HG03558 (cell line): ENCODE results near the gene ARID1B.

ENCODE experiments used
- ATAC-seq: cut with Tn5 transposase; IDR thresholded peaks from one replicate; pipeline ENCODE4 v1.9.1; 2021; ENCODE audit warnings: moderate number of reproducible peaks; ENCODE audit not compliant: unreplicated experiment; ENCODE audit errors: extremely low read depth

ARID1B gene

DNA sequence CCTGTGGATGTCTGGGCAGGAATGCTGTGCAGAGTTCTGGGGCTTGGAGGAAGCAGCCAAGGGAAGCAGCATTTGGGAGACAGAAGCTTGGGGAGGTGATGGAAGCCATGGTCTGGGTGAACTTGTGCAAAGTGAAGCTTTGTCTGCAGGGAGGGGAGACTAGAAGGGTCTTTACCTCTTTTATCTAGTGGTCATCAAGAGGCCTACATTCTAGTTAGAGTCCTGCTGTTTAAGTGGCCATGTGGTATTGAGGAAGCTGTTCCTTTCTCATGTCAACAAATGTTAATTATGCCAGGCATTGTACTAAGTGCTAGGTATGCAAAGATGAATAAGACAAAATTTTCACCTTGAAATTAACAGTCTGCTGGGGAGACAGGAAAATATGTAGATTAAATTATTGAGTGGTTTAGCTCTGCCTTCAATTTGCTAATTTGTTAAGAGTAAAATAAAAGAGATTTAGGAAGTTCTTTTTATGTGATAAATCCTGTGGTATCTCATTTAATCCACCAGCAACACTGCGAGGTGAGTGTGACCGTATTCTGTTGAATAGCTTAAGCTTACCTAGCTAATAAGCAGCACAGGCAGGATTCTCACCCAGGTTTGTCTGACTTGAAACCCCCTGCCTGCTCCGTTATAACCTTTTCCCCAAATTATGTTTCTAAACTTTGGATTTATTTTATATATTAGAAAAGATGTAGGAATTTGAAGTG lies 43.1 kb downstream of the ARID1B start:
- no peak for ATAC-seq

DNA sequence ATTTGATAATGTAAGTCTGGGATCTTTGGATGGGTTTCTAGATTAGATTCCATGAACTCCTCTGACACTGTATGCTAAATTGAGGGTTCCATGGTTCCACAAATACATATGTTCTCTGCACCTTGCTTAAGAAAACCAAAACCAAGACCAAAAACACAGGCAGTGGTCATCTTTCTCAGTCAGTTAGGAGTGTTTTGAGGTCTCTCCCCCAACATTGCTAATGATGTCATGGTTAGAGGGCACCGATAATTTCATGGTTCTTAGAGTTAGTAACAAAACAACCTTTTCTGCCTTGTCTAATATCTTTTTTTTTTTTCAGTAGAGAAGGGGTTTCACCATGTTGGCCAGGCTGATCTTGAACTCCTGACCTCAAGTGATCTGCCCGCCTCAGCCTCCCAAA lies 44.5 kb downstream of the ARID1B start:
- ATAC-seq = no peak

DNA sequence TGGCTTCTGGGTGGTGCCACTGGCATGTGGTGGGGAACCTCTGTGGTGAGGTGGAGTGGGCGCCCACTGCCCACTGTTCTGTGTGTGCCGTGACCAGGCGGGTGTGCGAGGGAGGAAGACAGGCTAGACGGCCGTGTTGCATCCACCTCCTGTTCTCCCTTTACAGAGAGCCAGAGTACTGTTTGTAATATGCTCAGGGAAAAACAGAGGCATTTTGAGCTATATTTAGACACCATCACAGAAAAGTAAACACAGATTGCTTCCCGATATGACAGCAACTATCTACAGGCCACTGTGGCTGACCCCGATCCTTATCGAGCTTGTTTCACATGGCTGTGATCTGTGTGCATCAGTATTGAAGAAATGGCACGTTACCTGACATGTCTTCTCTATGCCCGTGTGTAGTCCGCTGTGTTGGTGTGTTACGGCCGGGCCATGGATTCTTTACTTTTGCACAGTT lies 45.6 kb downstream of the ARID1B start:
- no peak for ATAC-seq

DNA sequence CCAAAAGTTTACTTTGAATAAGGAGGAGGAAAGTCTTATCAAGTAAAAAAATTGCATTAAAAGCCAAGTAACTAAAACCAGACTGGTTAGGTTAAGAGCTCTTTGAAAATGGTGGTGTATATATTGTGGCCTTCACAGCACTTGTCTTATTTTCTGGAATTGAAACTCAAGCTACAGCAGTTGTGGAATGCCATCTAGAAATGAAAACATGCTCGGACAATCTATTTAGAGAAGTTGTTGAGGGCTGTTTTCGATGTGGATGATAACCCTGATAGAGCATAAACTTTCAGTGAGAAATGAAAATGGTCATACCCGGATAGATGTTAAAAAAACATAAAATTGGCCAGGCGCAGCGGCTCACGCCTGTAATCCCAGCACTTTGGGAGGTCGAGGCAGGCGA lies 47.0 kb downstream of the ARID1B start:
- ATAC-seq = no peak

DNA sequence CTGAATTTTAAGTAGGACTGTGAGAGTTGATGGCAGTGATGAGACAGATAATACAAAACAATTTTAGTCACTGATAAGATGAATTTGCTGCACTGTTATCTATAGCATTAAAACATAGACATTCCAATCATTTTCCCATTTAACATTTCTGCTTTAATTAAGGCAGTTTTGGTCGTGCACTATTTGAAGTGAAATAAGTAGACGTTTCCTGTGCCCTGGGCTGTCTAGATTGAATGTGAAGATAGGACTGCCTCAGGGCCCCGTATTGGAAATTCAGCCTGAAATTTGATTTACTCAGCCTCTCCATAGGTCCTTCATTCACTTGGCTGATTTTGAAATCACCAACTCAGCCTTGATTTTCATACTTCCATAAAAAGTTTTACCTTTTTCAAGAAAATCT lies 48.3 kb downstream of the ARID1B start:
- ATAC-seq = no peak

DNA sequence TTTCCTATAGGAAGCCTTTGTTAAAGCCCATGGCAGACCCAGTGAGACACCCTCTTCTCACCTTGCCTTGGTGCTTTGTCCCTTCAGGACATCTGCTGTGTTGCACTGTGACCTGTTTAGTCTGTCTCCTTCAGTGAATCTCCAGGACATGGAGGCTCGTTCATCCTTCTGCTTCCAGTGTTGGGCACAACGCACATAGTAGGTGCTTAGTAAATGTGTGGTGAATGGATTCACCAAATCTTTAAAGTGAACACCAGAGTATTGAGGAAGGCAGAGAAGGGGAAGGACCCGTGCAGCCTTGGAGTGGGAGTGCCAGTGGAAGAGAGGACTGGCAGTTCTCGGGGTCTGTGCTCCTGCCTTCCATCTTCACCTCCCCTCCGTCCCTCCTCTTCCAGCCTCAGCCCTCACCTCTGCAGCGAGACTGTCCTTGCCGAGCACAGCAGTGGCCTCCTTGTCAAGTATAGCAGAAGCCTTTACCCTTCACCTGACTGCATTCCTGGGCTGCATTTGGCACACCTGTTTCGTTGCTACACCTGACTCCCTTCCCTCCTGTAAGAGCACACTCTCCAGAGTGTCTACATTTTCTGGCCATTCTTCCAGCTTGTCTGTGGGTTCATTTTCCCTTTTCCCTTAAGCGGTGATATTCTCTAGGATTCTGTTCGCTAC lies 49.2 kb downstream of the ARID1B start:
- no peak for ATAC-seq

DNA sequence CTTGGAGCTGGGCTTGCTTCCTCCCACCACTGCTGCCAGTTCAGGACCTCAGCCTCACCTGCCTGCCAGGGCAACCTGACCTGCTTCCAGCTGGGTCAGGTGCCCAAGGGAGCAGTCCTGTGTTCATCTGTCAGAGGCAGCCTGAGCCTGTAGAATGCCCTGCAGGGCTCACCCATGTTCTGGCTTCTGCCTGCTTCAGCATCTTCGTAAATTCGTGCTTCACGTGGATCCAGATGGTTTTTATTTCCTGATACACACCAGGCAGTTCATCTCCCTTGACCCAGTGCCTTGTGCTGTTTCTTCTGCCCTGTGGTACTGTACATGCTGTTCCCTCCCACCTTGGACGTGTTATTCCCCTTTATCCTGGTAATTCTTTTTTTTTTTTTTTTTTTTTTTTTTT lies 50.2 kb downstream of the ARID1B start:
- ATAC-seq = no peak

DNA sequence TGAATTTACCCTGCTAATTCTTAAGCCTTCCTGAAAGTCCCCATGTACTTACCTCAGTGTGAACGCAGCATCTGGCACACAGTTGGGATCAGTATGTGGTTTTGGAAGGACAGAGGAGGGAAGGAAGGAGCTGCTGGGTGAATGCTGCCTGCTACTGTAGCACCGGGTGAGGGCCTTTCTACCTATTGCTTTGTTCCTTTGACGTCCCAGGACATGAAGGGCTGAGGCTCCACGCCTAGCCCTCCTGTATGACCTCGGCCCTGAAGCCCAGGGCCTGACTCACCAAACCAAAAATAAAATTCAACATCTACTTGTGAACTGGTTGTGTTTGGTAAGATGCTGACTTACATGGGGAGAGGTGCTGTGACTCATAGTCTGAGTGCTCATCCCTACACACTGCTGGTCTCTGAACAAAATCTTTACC lies 51.1 kb downstream of the ARID1B start:
- ATAC-seq = no peak

DNA sequence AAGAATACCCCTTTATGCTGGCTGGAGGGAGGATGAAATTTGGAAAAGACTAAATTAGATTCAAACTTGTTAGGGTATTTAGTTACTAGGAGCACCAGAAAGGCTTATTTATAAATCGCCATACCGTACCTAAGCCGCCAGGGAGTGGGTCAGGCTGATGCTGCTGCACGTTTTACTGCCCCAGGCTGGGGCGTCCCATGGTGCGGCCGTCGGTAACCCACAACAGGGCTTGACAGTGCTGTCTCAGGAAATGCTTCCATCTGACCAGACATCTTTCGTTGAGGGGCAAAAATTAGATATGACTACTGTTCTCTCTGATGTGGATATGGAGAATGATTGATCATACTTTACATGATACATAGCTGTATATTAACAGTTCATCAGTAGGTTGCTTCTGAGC lies 52.9 kb downstream of the ARID1B start:
- no peak for ATAC-seq

DNA sequence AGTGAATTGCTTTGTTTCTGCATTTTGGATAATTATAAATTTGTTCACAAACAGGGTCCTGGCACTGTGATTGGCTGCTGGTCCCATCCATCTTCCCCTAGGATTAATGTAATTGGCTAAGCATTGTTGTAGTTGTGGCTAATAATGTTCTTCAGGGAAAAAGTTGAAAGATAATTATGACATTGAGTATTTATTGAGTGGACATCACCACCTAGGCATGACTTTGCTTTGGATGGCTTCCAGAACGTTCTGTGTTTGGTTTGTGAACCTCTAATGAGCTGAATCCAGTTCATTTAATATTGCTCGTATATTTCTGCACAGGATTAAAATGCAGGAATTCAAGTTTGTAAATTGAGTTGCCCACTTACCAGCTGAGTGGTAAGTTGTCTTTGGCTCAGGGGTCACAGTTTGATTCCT lies 55.1 kb downstream of the ARID1B start:
- no peak for ATAC-seq

DNA sequence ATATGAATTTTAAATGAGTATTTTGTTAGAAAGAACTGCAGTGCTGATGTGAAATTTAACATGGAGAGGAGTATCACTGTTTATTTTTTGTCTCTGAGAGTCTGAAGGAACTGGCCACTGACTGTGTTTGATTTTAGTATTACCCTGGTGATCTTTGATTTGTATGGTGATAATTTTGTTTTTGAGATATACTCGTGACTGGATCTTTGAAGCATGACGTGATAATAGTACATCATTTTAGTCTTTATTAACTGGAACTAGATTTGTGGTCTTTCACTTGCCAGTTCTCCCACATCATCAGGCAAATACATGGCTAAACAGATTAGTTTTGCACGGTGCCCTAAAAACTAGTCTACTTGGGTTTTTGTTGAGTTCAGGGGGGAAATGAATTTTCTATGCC lies 55.5 kb downstream of the ARID1B start:
- ATAC-seq = no peak

DNA sequence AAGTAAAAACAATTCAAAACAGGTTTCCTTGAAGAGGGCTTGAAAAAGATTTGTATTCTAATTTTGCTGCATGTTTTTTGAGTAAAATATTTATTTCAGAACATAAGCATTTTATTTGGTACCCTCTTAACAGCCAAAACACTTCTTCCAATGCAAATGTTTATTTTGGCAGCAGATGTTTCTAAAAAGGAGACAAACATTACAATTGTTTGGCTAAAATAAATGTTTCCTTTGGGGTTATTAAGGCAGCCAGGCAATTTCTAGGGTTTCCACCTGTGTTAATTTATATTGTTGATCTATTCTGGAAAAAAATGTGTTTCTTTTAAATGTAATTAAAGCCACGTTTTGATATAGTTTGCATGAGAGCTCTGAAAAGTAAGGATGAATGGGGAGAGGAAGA lies 56.6 kb downstream of the ARID1B start:
- ATAC-seq = no peak

DNA sequence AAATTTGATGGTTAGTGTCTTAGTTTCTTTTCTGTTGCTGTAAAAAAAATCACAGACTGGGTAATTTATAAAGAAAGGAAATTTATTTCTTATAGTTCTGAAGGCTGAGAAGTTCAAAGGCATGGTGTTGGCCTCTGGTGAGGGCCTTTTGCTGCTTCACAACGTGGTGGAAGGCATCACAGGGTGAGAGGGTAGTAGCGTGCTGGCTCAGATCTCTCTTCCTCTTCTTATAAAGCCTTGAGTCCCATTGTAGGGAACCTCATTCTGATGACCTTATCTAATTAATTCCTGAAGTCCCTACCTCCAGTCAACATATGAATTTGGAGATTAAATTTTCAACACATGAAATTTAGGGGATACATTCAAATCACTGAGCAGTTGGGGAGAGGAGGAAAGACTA lies 62.0 kb downstream of the ARID1B start:
- ATAC-seq = no peak

DNA sequence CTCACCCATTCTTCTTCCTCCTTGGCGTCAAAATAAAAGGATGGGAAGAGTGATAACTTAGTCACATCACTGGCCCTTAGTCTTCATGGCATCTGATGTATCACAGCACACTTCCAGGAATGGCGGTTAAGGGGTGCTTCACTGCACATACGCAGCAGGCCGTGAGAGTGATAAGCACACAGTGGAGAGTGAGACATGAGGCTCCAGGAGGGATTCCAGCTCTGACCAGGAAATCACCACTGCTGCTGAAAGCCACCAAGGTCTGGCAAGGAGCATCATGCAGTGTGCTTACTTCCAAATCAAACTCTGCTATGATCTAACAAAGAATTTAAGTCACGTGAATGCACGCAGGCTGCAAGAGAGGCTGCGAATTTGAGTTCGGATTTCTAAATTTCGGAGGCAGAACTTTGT lies 62.4 kb downstream of the ARID1B start:
- no peak for ATAC-seq

DNA sequence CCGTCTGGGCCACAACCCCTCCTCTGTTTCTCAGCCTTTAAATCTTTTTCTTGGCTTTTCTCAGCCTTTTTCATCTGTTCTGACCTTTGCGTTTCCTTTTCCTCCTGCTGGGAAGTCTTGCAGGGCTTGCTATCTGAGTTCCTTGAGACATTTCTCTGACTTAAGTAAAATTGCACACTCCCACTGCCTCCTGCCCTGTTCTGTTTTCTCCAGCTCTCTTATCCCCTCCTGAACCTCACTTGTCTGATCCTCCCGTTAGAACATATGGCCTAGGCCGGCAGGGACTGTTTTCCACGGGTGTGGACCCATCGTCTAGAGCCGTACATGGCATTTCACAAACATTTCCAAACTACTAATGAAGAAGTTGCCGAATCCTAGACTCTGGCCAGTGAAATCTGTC lies 63.0 kb downstream of the ARID1B start:
- ATAC-seq = no peak

DNA sequence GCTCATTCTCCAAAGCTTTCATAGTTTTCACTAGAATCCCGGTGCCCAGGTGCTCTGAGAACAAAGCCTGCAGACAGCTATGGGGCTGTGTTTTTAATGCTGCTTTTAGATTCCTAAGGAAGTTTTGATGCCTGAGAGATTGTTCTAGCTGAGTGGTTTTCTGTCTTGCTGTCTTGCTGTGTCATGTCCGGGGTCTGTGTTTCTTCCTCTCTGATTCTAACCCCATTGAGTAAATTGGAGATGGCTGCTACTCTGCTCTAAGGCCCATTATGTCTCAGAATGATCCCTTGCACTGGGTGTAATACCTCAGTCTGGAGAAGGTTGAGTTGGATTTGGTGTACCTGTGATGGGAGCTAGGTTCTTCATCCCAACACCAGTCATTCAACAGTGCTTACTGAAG lies 63.4 kb downstream of the ARID1B start:
- ATAC-seq = no peak

DNA sequence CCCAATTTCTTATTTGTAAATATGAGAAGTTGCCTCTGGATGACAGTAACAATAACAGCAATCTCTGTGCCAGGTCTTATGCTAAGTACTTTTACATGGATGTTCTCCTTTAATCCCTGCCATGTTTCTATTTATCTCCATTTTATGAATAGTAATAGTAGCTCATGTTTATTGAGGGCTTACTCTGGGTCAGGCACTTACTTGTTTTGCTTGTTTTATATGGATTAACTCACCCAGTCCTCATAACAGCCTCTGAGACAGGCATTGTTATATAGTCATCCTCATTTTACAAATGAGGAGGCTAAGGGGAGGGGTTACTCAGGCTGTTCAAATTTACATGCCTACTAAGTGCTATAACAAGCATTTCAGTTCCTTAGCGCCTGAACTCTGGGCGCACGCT lies 64.3 kb downstream of the ARID1B start:
- no peak for ATAC-seq

DNA sequence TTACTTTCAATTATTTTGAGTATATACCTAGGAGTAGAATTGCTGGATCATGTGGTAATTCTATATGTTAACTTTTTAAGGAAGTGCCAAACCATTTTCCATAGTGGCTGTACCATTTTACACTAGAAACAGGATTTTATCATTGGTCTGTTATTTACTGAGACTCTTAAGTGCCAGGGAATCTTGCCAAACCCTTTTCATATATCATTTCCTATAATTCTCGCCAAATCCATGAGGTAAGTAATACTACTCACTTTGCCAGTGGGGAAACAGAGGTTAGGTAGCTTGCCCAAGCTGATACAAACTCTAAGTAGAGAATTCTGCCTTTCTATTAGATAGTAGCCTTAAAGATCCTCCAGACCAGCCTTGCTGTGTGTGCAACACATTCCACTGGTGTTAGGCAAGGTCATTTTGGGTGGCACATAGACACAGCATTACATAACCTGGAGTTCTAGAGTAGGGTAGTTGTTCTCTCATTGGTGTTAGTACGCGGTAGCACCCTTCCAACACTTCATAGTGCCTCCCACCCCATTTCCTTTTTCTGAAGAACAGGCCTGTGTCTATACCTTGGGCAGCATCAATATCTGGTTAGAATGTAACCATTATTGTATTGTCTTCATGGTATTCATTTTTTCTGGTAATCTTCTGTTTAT lies 65.5 kb downstream of the ARID1B start:
- ATAC-seq = no peak

DNA sequence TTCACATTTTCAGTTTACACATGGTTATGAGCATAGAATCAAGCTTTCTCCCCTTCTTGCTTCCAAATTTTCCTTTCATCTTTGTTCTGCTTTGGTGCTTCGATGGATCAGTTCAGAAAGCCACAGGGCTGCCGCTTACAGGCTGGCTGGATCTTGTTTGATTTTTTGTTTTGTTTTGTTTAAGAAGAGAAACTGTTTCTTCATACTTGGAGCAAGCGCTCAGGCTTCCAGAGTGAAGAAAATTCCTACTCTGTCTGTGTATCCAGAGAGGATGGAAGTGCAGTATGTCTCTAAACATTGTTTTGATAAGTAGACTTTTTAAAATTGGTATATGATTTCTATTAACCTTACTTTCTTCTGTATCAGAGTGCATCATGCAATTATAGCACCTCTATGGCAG lies 66.9 kb downstream of the ARID1B start:
- no peak for ATAC-seq

DNA sequence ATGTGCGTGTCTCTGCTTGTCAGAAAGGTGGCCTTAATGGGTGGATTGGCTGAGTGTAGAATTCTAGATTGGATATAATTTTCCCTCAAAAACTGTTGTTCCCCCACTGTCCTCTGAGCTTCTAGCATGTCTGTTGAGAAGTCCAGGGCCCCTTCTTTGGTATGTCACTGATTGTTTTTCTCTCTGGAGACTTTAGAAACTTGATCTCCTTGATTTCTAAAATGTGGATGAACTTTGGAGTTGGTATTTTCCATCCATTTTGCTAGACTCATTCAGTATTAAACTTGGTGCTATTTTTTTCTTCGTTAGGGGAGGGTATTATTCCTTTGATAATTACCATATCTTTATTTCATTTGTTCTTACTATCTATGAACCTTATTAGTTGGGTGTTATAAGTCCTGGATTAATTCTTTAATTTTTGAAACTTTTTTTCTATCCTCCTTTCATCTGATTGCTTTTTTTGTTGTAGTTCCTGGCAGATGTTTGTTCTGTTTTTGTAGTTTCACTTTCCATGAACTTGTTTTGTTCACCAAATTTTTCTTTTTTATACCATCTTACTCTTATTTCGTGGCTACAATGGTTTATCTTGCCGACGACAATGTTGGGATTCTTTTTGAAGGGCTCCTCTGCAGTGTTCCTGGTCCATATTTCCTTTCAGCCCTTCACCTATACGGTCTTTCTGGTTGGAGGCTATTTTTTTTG lies 68.4 kb downstream of the ARID1B start:
- ATAC-seq = no peak
